Hepatocyte (in vitro differentiated cells): ENCODE data around the gene PPP3R1. TPM values are rescaled to one million over a fixed set of nuclear protein-coding genes. Genes with fewer than 3 reads are reported as not detected.

Experiments
- DNase-seq: peaks from one replicate; pipeline ENCODE4 v3.0.0-alpha.2; 2016; ENCODE audit warnings: low spot score
- H2AFZ ChIP-seq: fragments of 200-600 bp; sonication (generic); 2 replicates; pipeline ENCODE4 v1.6.0; 2016; ENCODE audit warnings: antibody characterized with exemption, mild to moderate bottlenecking
- H3K27ac ChIP-seq: fragments of 200-600 bp; sonication (generic); 2 replicates; pipeline ENCODE4 v1.5.1; 2016; ENCODE audit warnings: mild to moderate bottlenecking
- H3K27me3 ChIP-seq: fragments of 200-600 bp; sonication (generic); 2 replicates; pipeline ENCODE4 v1.6.1; 2016
- H3K36me3 ChIP-seq: fragments of 200-600 bp; sonication (generic); replicated peaks from 2 replicates; pipeline ENCODE4 v1.5.1; 2016; ENCODE audit warnings: low read depth; ENCODE audit not compliant: insufficient read depth
- H3K4me1 ChIP-seq: fragments of 200-600 bp; sonication (generic); 2 replicates; pipeline ENCODE4 v1.5.1; 2016; ENCODE audit warnings: mild to moderate bottlenecking, moderate library complexity; ENCODE audit not compliant: insufficient read depth
- H3K4me2 ChIP-seq: fragments of 200-600 bp; sonication (generic); 2 replicates; pipeline ENCODE4 v1.6.0; 2016
- H3K4me3 ChIP-seq: fragments of 200-600 bp; sonication (generic); 2 replicates; pipeline ENCODE4 v1.5.1; 2016; ENCODE audit warnings: mild to moderate bottlenecking
- H3K79me2 ChIP-seq: fragments of 200-600 bp; sonication (generic); 2 replicates; pipeline ENCODE4 v1.6.0; 2017; ENCODE audit warnings: mild to moderate bottlenecking
- H3K9me2 ChIP-seq: fragments of 200-600 bp; sonication (generic); replicated peaks from 2 replicates; pipeline ENCODE4 v1.6.0; 2017; ENCODE audit warnings: mild to moderate bottlenecking; ENCODE audit not compliant: insufficient read depth
- H3K9me3 ChIP-seq: fragments of 200-600 bp; sonication (generic); 2 replicates; pipeline ENCODE4 v1.5.1; 2016; ENCODE audit warnings: low read depth, mild to moderate bottlenecking
- H4K20me1 ChIP-seq: fragments of 200-600 bp; sonication (generic); 2 replicates; pipeline ENCODE4 v1.6.0; 2016; ENCODE audit warnings: mild to moderate bottlenecking; ENCODE audit not compliant: insufficient read depth, poor library complexity, severe bottlenecking
- CTCF ChIP-seq: fragments of 200-600 bp; sonication (generic); IDR thresholded peaks from 2 replicates; pipeline ENCODE4 v1.5.1; 2016; ENCODE audit warnings: antibody characterized with exemption, mild to moderate bottlenecking; ENCODE audit not compliant: poor library complexity
- EZH2 ChIP-seq: fragments of 200-600 bp; sonication (generic); IDR thresholded peaks from 2 replicates; pipeline ENCODE4 v1.6.1; 2016; ENCODE audit warnings: antibody characterized with exemption, mild to moderate bottlenecking, borderline replicate concordance
- EZH2phosphoT487 ChIP-seq: fragments of 200-600 bp; sonication (generic); IDR thresholded peaks from one replicate; pipeline ENCODE4 v1.6.1; 2018; ENCODE audit warnings: antibody characterized with exemption, mild to moderate bottlenecking, low read depth, moderate library complexity; ENCODE audit not compliant: unreplicated experiment, severe bottlenecking
- WGBS: methylation state at CpG from one replicate; pipeline ENCODE4 v1.1.6; 2016; ENCODE audit warnings: low lambda C conversion rate; ENCODE audit errors: missing lambda C conversion rate; 5-methylcytosine and 5-hydroxymethylcytosine counted together
- polyA plus RNA-seq: library from polyadenylated mRNA; unstranded; fragments of >200 nt; fragmentation: Nextera tagmentation; extraction: Ambion mirVana; gene quantifications from 2 replicates; pipeline ENCODE4 v1.2.1, GENCODE V29; 2016
- total RNA-seq: library from RNA; depleted of rRNA; stranded (reverse); fragments of >200 nt; gene quantifications from 2 replicates; pipeline ENCODE4 v1.2.3, GENCODE V29; 2014

Gene PPP3R1
- total and polyA plus RNA-seq, 2 experiments from 2014 or later = 5.1 to 46.5 TPM

- Histone ChIP-seq H3K4me3 (no peak overlapping the region), H3K27ac (no peak overlapping the region)
Observed at GRCh38 chr2:68172990-68173700, 79.2 kb downstream of the PPP3R1 start.

GRCh38 chr2:68172521-68172920, 79.8 kb downstream of the PPP3R1 start:
- H3K79me2 ChIP-seq = no peaks in the 10 kb centered on the region
- H3K4me3 ChIP-seq = no peak overlapping the region
- H3K9me3 ChIP-seq = no peaks in the 10 kb centered on the region
- no peaks in the 10 kb centered on the region for H3K9me2 ChIP-seq
- no peaks in the 10 kb centered on the region for H3K27me3 ChIP-seq
- H3K4me2 ChIP-seq = no peak overlapping the region
- H3K36me3 ChIP-seq = no peaks in the 10 kb centered on the region
- no peak overlapping the region for H2AFZ ChIP-seq
- H4K20me1 ChIP-seq = no peaks in the 10 kb centered on the region
- H3K4me1 ChIP-seq = no peaks in the 10 kb centered on the region
- no peak for TF ChIP-seq CTCF
- TF ChIP-seq EZH2phosphoT487 = no peak
- 93% methylated on average over 2 of the region's 2 CpGs for WGBS
- no peak overlapping the region for H3K27ac ChIP-seq
- no peak for DNase-seq

More at GRCh38 chr2:68172990-68173700, 79.2 kb downstream of the PPP3R1 start:
- WGBS = 98% methylated on average over 8 of the region's 8 CpGs
- Histone ChIP-seq H3K36me3 (no peaks in the 10 kb centered on the region), H3K27me3 (no peaks in the 10 kb centered on the region), H3K4me2 (no peak overlapping the region), H4K20me1 (no peaks in the 10 kb centered on the region), H3K4me1 (no peaks in the 10 kb centered on the region), H3K9me2 (no peaks in the 10 kb centered on the region), H2AFZ (no peak overlapping the region), H3K79me2 (no peaks in the 10 kb centered on the region), H3K9me3 (no peaks in the 10 kb centered on the region)
- no peak for DNase-seq
- TF ChIP-seq CTCF = no peak
- no peak for TF ChIP-seq EZH2
- TF ChIP-seq EZH2phosphoT487 = no peak

- TF ChIP-seq EZH2phosphoT487 (no peak), EZH2 (no peak), CTCF (no peak)
- no peak overlapping the region for H3K27ac ChIP-seq
- no peaks in the 10 kb centered on the region for H3K9me3 ChIP-seq
- DNase-seq = no peak
- no peaks in the 10 kb centered on the region for H3K36me3 ChIP-seq
- no peak overlapping the region for H3K4me3 ChIP-seq
- H3K27me3 ChIP-seq = no peaks in the 10 kb centered on the region
- H4K20me1 ChIP-seq = no peaks in the 10 kb centered on the region
- no peaks in the 10 kb centered on the region for H3K9me2 ChIP-seq
- H3K79me2 ChIP-seq = no peaks in the 10 kb centered on the region
- H2AFZ ChIP-seq = no peak overlapping the region
- H3K4me2 ChIP-seq = no peak overlapping the region
- WGBS = 88% methylated on average over 4 of the region's 4 CpGs
- H3K4me1 ChIP-seq = no peaks in the 10 kb centered on the region
Observed at GRCh38 chr2:68171684-68172083, 80.6 kb downstream of the PPP3R1 start.
